RWPE1 (cell line): ENCODE results near the gene CGB1.
"Not testable (repeated sequence)": the region's sequence is repeated elsewhere in the genome, so short reads cannot be mapped to it uniquely, and the experiment has no call there.

ENCODE experiments used
- CTCF ChIA-PET: fragments of 350-600 bp; sonication (Branson Sonifier 250); formaldehyde crosslinking; extraction: SDS; loops from one replicate; lab custom pipeline; 2021; lab: Yijun Ruan, JAX
- POLR2A ChIA-PET: fragments of 400-600 bp; formaldehyde crosslinking; extraction: SDS; loops from one replicate; lab custom pipeline; 2020; ENCODE audit warnings: antibody characterized with exemption; ENCODE audit not compliant: low non-redundant PET; lab: Yijun Ruan, JAX
- DNase-seq: peaks from one replicate; pipeline ENCODE4 v3.0.0; 2012; ENCODE audit warnings: low spot score
- H3K27ac ChIP-seq: fragments of 450-650 bp; 2 replicates; pipeline ENCODE4 v1.5.1; 2017
- CTCF ChIP-seq: fragments of 450-650 bp; conservative IDR thresholded peaks from 2 replicates; pipeline ENCODE4 v1.5.1; 2017; ENCODE audit warnings: low read depth, mild to moderate bottlenecking

CGB1 gene

DNA sequence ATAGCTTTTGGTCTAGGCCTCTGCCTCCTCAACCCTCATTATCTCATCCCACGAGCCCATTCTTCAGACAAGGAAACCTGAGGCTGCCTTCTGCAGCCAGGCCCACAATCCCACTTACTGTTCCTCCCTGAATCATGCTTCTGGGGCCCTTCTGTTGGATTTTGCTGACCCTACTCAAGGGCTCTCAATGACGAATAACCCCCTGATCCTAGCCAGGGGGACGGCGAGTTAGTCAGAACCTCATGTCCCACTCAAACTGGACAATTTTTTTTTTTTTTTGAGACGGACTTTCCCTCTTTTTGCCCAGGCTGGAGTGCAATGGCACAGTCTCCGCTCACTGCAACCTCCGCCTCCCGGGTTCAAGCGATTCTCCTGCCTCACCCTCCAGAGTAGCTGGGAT, 14.6 kb downstream of the CGB1 start:
- no peak for TF ChIP-seq CTCF
- POLR2A ChIA-PET = no interaction called here
- no peak overlapping the region for H3K27ac ChIP-seq
- CTCF ChIA-PET = no interaction called here
- no peak for DNase-seq

- no peak for DNase-seq
- no peak for TF ChIP-seq CTCF
- H3K27ac ChIP-seq = no peak overlapping the region; the same call in 1 of the 2 replicates
- CTCF ChIA-PET = no interaction called here
- POLR2A ChIA-PET = no interaction called here
These were observed 15.5 kb downstream of the CGB1 start for GRCh38 chr19:49020931-49021895.

GRCh38 chr19:49020342-49020741, 16.4 kb downstream of the CGB1 start:
- no peak for DNase-seq
- ChIA-PET POLR2A (no interaction called here), CTCF (no interaction called here)
- TF ChIP-seq CTCF = no peak
- H3K27ac ChIP-seq = no peak overlapping the region

GRCh38 chr19:49019242-49019932, 17.3 kb downstream of the CGB1 start:
- H3K27ac ChIP-seq = peak overlapping the region; percentile 48
- peak; percentile 31 for TF ChIP-seq CTCF
- DNase-seq = peak; percentile 70
- CTCF ChIA-PET = interaction anchor here (0.6 to 1.2 kb wide), 3 partner anchors 27 to 76 kb away, joined by 3 read pairs; partner anchors contain the start of gene GYS1
- POLR2A ChIA-PET = interaction anchor here (0.6 kb wide), 1 partner anchor 11 kb away, joined by 10 read pairs; no protein-coding TSS in a partner anchor

DNA sequence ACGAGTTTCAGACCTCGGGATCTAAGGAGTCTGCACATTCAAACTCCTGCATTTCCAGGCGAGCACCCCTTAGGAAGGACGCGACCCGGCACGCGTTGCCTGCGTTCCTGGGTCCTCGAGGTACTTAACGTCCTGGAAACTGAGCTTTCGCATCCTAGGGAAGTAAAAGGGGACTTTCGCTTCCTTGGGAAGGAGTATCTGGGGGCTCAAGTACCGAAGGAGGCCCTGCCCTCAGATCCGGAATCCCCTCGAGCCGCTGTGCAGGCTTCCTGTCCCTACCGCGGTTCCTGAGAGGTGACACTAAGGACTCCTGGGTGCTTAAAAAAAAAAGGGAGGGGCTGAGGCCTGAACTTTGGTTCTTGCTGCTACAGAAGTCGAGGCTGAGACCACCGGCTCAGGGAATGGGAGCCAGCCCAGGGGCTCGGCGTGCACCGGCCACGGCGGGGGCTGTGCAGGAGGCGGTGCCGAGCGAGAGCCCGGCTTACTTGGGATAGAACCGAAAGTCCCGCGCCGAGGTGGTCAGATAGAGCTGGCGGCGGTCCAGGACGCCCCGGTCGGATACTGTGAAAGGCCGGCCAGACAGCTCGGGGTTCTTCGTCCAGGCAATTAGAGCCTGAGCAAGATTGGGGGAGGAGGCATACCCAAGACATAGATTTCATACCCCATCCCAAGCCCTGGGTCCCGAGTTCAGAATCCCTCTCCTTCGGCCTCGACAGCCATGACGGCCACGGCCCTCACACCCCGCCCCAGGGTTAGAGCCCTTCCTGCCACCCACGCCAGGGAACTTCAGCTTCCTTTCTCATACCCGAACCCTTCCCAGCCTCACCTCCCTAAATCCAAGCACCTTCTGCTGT, 18.1 kb downstream of the CGB1 start:
- peak overlapping the region; percentile 65 for H3K27ac ChIP-seq
- ChIA-PET POLR2A (interaction anchor here (0.6 kb wide), 1 partner anchor 11 kb away, joined by 10 read pairs; no protein-coding TSS in a partner anchor), CTCF (interaction anchor here (0.7 to 1.2 kb wide), 2 partner anchors 26 to 76 kb away, joined by 3 read pairs; partner anchors contain the start of gene GYS1)
- not testable (repeated sequence) for DNase-seq

GRCh38 chr19:49017666-49018351, 18.9 kb downstream of the CGB1 start:
- TF ChIP-seq CTCF = peak; percentile 71
- peak overlapping the region; percentile 65 for H3K27ac ChIP-seq
- ChIA-PET CTCF (no interaction called here), POLR2A (no interaction called here)
- DNase-seq = no peak
